ENCODE data around the gene DNHD1.

DNA sequence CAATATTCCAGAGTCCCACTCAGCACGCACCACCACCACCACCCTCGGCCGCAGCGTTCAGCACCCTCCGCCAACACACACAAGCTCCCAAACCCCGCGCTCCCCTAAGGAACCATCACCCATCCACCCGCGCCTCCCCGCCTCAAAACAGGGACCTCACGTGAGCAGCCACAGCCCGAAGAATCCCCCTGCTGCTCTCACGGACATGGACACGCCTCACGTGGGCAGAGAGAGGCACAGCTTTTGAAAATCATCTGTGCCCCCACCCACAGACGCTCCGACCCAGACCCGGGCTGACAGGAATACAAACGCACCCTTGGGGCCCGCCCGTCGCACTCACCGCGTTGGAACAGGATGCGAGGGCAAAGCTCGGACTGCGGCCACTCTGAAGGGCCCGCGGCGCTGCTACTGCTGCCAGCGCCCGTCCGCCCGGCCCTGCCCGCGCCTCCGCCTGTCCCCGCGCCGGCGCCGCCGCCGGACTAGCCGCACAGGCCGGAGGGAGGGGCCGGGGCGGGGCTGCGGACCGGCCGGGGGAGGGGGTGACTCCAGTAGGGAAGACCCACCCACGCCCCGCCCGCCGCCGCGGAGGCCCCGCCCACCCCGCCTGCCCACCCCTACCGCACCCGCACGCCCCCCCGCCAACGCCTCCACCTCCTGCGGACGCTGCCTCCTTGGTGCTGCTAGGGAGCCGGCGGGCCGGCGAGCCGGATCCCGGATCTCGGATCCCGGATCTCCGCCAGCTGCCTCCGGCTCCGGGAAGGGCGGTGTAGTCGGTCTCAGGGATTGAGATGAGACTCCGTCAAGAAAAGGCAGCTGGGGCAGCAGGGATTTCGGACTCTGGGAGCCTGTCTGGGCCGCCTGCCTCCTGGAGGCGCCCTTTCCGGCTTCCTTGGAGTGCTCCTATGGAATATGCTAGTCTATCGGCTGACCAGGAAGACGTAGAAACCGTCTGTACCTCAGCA lies 23.3 kb upstream of the DNHD1 start, which contains the start of gene TRIM3:
- TF ChIP-seq, protein P1, sequence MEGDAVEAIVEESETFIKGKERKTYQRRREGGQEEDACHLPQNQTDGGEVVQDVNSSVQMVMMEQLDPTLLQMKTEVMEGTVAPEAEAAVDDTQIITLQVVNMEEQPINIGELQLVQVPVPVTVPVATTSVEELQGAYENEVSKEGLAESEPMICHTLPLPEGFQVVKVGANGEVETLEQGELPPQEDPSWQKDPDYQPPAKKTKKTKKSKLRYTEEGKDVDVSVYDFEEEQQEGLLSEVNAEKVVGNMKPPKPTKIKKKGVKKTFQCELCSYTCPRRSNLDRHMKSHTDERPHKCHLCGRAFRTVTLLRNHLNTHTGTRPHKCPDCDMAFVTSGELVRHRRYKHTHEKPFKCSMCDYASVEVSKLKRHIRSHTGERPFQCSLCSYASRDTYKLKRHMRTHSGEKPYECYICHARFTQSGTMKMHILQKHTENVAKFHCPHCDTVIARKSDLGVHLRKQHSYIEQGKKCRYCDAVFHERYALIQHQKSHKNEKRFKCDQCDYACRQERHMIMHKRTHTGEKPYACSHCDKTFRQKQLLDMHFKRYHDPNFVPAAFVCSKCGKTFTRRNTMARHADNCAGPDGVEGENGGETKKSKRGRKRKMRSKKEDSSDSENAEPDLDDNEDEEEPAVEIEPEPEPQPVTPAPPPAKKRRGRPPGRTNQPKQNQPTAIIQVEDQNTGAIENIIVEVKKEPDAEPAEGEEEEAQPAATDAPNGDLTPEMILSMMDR (IDR thresholded peaks at IDR 0.05): peak in 2 of 5 experiments; percentile 8 to 21
- TF ChIP-seq POLR2A (IDR thresholded peaks at IDR 0.05) (peak; percentile 50 to 90), EP300 (IDR thresholded peaks at IDR 0.05) (peak in 1 of 2 donors; percentile 60)
